H1 (cell line): ENCODE results near the gene EGLN3. TPM values are rescaled to one million over a fixed set of nuclear protein-coding genes. Genes with fewer than 3 reads are reported as not detected.
A peak's percentile ranks its signal among the peaks of the same experiment; 100 is the strongest.

Experiments used
- CTCF ChIA-PET: fragments of 300-600 bp; sonication (Branson Sonifier 250); formaldehyde crosslinking; loops from one replicate; lab custom pipeline; 2021; ENCODE audit not compliant: partially characterized antibody; lab: Charles Lee
- POLR2A ChIA-PET: fragments of 300-600 bp; sonication (Branson Sonifier 250); formaldehyde crosslinking; loops from one replicate; lab custom pipeline; 2021; ENCODE audit warnings: inconsistent platforms; ENCODE audit not compliant: partially characterized antibody; lab: Charles Lee
- DNase-seq, 2 experiments: peaks; one replicate each; pipeline versions ENCODE4 v3.0.0 to v3.0.0-alpha.2; 2010 to 2022; ENCODE audit warnings: low spot score in 2 of 2, low read depth in 1 of 2, mixed read lengths in 1 of 2
- FAIRE-seq: peaks from 2 replicates; lab custom pipeline; 2011; peaks lifted over from hg19 to GRCh38; lab: Jason Lieb, UNC
- H2AFZ ChIP-seq: 2 replicates; pipeline ENCODE4 v1.8.1; 2012; ENCODE audit warnings: low read length, inconsistent platforms
- H2AK5ac ChIP-seq: 2 replicates; pipeline ENCODE4 v1.6.1; 2013; ENCODE audit warnings: low read depth, low read length
- H2BK120ac ChIP-seq: replicated peaks from 2 replicates; pipeline ENCODE3; 2013; ENCODE audit warnings: low read depth, low read length, inconsistent platforms
- H2BK12ac ChIP-seq: 2 replicates; pipeline ENCODE4 v1.6.1; 2013; ENCODE audit warnings: low read depth, low read length
- H2BK15ac ChIP-seq: 2 replicates; pipeline ENCODE4 v1.6.1; 2013; ENCODE audit warnings: low read length
- H2BK20ac ChIP-seq: 2 replicates; pipeline ENCODE4 v1.6.1; 2013; ENCODE audit warnings: low read length
- H2BK5ac ChIP-seq: 2 replicates; pipeline ENCODE4 v1.6.1; 2013; ENCODE audit warnings: low read depth, low read length
- H3K14ac ChIP-seq: 2 replicates; pipeline ENCODE4 v1.6.1; 2013; ENCODE audit warnings: inconsistent platforms; ENCODE audit not compliant: insufficient read length
- H3K18ac ChIP-seq: 2 replicates; pipeline ENCODE4 v1.6.1; 2013; ENCODE audit warnings: low read length; ENCODE audit errors: extremely low read depth
- H3K23ac ChIP-seq: 2 replicates; pipeline ENCODE4 v1.6.1; 2013; ENCODE audit warnings: inconsistent platforms; ENCODE audit not compliant: insufficient read length
- H3K23me2 ChIP-seq: 2 replicates; pipeline ENCODE4 v1.6.1; 2013; ENCODE audit warnings: low read depth, low read length
- H3K27ac ChIP-seq: 2 replicates; pipeline ENCODE4 v1.6.1; 2011; ENCODE audit warnings: low read depth, low read length, inconsistent platforms
- H3K27me3 ChIP-seq, 4 experiments: replicated peaks in 1 of 4; 1 replicate in 1 of 4; 2 replicates in 3 of 4; pipeline versions ENCODE4 v1.6.1 to v1.8.1; 2011 to 2013; ENCODE audit warnings: low read length in 3 of 4, mild to moderate bottlenecking in 3 of 4, inconsistent platforms in 2 of 4, mixed read lengths in 2 of 4, moderate library complexity in 1 of 4; ENCODE audit not compliant: control insufficient read depth in 3 of 4, insufficient read depth in 3 of 4; ENCODE audit errors: extremely low read depth in 1 of 4
- H3K36me3 ChIP-seq, 4 experiments: 2 replicates each; pipeline versions ENCODE4 v1.6.1 to v1.8.1; 2011 to 2013; ENCODE audit warnings: mild to moderate bottlenecking in 4 of 4, low read length in 3 of 4, moderate library complexity in 2 of 4, control low read depth in 1 of 4, inconsistent platforms in 1 of 4; ENCODE audit not compliant: insufficient read depth in 4 of 4, control insufficient read depth in 2 of 4
- H3K4ac ChIP-seq: replicated peaks from 2 replicates; pipeline ENCODE3; 2013; ENCODE audit warnings: low read length, low read depth, mixed read lengths, inconsistent platforms; ENCODE audit not compliant: insufficient read length
- H3K4me1 ChIP-seq, 4 experiments: replicated peaks in 1 of 4; 1 replicate in 1 of 4; 2 replicates in 3 of 4; pipeline versions ENCODE4 v1.6.1 to v1.8.1; 2011 to 2013; ENCODE audit warnings: low read length in 3 of 4, inconsistent platforms in 2 of 4, mixed read lengths in 1 of 4; ENCODE audit not compliant: insufficient read depth in 4 of 4, control insufficient read depth in 3 of 4
- H3K4me2 ChIP-seq, 2 experiments: 2 replicates each; pipeline versions ENCODE4 v1.6.1 to v1.8.1; 2011 to 2013; ENCODE audit warnings: low read depth in 2 of 2, low read length in 2 of 2, control low read depth in 1 of 2, inconsistent platforms in 1 of 2, mild to moderate bottlenecking in 1 of 2; ENCODE audit not compliant: insufficient read depth in 1 of 2
- H3K4me3 ChIP-seq, 4 experiments: fragments of 200-600, 300-600 bp in 1 of 4; sonication (generic), shearing (Covaris generic), sonication (Bioruptor Twin) in 1 of 4; 2 replicates each; pipeline versions ENCODE4 v1.5.1 to v1.8.1; 2011 to 2016; ENCODE audit warnings: low read length in 4 of 4, low read depth in 3 of 4, control low read depth in 2 of 4, inconsistent platforms in 2 of 4, mild to moderate bottlenecking in 2 of 4, mixed read lengths in 1 of 4, moderate library complexity in 1 of 4; ENCODE audit not compliant: insufficient read depth in 2 of 4; ENCODE audit errors: extremely low read depth in 1 of 4
- H3K56ac ChIP-seq: replicated peaks from 2 replicates; pipeline ENCODE3; 2013; ENCODE audit warnings: low read depth, mild to moderate bottlenecking, mixed read lengths, low read length, inconsistent platforms; ENCODE audit not compliant: insufficient read length
- H3K79me1 ChIP-seq: 2 replicates; pipeline ENCODE4 v1.6.1; 2013; ENCODE audit warnings: low read depth, low read length, control low read depth
- H3K79me2 ChIP-seq, 2 experiments: 2 replicates each; pipeline versions ENCODE4 v1.6.1 to v1.8.1; 2012 to 2013; ENCODE audit warnings: low read length in 2 of 2, mild to moderate bottlenecking in 2 of 2, inconsistent platforms in 1 of 2; ENCODE audit not compliant: insufficient read depth in 2 of 2, control insufficient read depth in 1 of 2
- H3K9ac ChIP-seq, 4 experiments: replicated peaks in 1 of 4; 1 replicate in 1 of 4; 2 replicates in 3 of 4; pipeline versions ENCODE4 v1.6.1 to v1.8.1; 2011 to 2013; ENCODE audit warnings: low read depth in 3 of 4, low read length in 3 of 4, control low read depth in 2 of 4, mild to moderate bottlenecking in 2 of 4, moderate library complexity in 2 of 4, inconsistent platforms in 1 of 4; ENCODE audit errors: extremely low read depth in 1 of 4
- H3K9me3 ChIP-seq, 2 experiments: 2 replicates each; pipeline versions ENCODE4 v1.6.1 to v1.8.1; 2012 to 2013; ENCODE audit warnings: mild to moderate bottlenecking in 2 of 2, moderate library complexity in 2 of 2, control low read depth in 1 of 2, inconsistent platforms in 1 of 2, low read depth in 1 of 2, low read length in 1 of 2, mixed read lengths in 1 of 2; ENCODE audit not compliant: insufficient read depth in 2 of 2
- H4K20me1 ChIP-seq, 2 experiments: replicated peaks in 1 of 2; 2 replicates each; pipeline versions ENCODE3 to v1.8.1; 2011 to 2013; ENCODE audit warnings: inconsistent platforms in 2 of 2, low read length in 2 of 2, mild to moderate bottlenecking in 1 of 2; ENCODE audit not compliant: insufficient read depth in 2 of 2, control insufficient read depth in 1 of 2
- H4K5ac ChIP-seq: 2 replicates; pipeline ENCODE4 v1.6.1; 2013; ENCODE audit warnings: low read length, low read depth, mixed read lengths, inconsistent platforms; ENCODE audit not compliant: insufficient read length
- H4K8ac ChIP-seq: 2 replicates; pipeline ENCODE4 v1.8.0; 2013; ENCODE audit warnings: mild to moderate bottlenecking, moderate library complexity, low read length, inconsistent platforms; ENCODE audit not compliant: insufficient read depth; ENCODE audit errors: extremely low read depth
- H4K91ac ChIP-seq: replicated peaks from 2 replicates; pipeline ENCODE3; 2013; ENCODE audit warnings: low read length, mixed read lengths, inconsistent platforms; ENCODE audit not compliant: insufficient read length
- CEBPB ChIP-seq: IDR thresholded peaks from 2 replicates; pipeline ENCODE4 v1.6.1; 2012; ENCODE audit warnings: low read depth, low read length
- CTCF ChIP-seq, 3 experiments: IDR thresholded peaks; 1 replicate in 2 of 3; 2 replicates in 1 of 3; pipeline versions ENCODE4 v1.5.1 to v1.6.1; 2011; ENCODE audit warnings: low read length in 3 of 3, mild to moderate bottlenecking in 3 of 3, inconsistent platforms in 2 of 3, low read depth in 1 of 3, moderate library complexity in 1 of 3; ENCODE audit not compliant: insufficient read depth in 1 of 3; ENCODE audit errors: control extremely low read depth in 1 of 3
- FOSL1 ChIP-seq: IDR thresholded peaks from 2 replicates; pipeline ENCODE4 v1.6.1; 2011; ENCODE audit warnings: mild to moderate bottlenecking, low read depth, low read length, moderate library complexity; ENCODE audit not compliant: insufficient read depth
- JUN ChIP-seq: IDR thresholded peaks from 2 replicates; pipeline ENCODE4 v1.6.1; 2011; ENCODE audit warnings: low read depth, mild to moderate bottlenecking, improper control_type of control experiment, low read length
- KDM1A ChIP-seq: fragments of 200-600, 300-600 bp; sonication (generic); IDR thresholded peaks from 2 replicates; pipeline ENCODE4 v1.7.1; 2016; ENCODE audit warnings: mild to moderate bottlenecking, low read length, borderline replicate concordance
- TBP ChIP-seq: IDR thresholded peaks from 2 replicates; pipeline ENCODE4 v1.6.1; 2011; ENCODE audit warnings: low read depth, low read length, improper control_type of control experiment
- WGBS, 2 experiments: shearing (Covaris generic) in 1 of 2; methylation state at CpG; one replicate each; pipeline versions ENCODE4 v1.1.6 to v1.1.7; 2013 to 2015; ENCODE audit warnings: low lambda C conversion rate in 2 of 2, mixed read lengths in 2 of 2, inconsistent platforms in 1 of 2, low coverage in 1 of 2, missing lambda C conversion rate in 1 of 2; ENCODE audit not compliant: insufficient replicate concordance in 2 of 2, insufficient coverage in 1 of 2, insufficient read length in 1 of 2; ENCODE audit errors: extremely low coverage in 1 of 2, missing lambda C conversion rate in 1 of 2; 5-methylcytosine and 5-hydroxymethylcytosine counted together
- polyA plus RNA-seq, 7 experiments: library from polyadenylated mRNA; depleted of rRNA in 3 of 7; stranded (reverse) in 5 of 7; unstranded in 2 of 7; fragments of >200 nt in 5 of 7; fragments of 200-250 nt in 2 of 7; gene quantifications; 1 replicate in 5 of 7; 2 replicates in 1 of 7; 4 replicates in 1 of 7; pipeline versions ENCODE4 v1.2.1 to v1.2.3, GENCODE V29; 2011 to 2013; ENCODE audit warnings: missing spikeins in 2 of 7, mixed read lengths in 2 of 7
- total RNA-seq: library from RNA; stranded (reverse); fragmentation: NEBNext Ultra II Directional; extraction: Animal tissue kit (Norgen Biotek cat#: 25700); gene quantifications from 2 replicates; pipeline ENCODE4 v1.2.1, GENCODE V29; 2021

The EGLN3 gene
- total and polyA plus RNA-seq, 2 of the 8 experiments (the other 6 are each of a cell fraction or from before 2014, with no cell fraction given): 10.6 to 27.3 TPM

DNA sequence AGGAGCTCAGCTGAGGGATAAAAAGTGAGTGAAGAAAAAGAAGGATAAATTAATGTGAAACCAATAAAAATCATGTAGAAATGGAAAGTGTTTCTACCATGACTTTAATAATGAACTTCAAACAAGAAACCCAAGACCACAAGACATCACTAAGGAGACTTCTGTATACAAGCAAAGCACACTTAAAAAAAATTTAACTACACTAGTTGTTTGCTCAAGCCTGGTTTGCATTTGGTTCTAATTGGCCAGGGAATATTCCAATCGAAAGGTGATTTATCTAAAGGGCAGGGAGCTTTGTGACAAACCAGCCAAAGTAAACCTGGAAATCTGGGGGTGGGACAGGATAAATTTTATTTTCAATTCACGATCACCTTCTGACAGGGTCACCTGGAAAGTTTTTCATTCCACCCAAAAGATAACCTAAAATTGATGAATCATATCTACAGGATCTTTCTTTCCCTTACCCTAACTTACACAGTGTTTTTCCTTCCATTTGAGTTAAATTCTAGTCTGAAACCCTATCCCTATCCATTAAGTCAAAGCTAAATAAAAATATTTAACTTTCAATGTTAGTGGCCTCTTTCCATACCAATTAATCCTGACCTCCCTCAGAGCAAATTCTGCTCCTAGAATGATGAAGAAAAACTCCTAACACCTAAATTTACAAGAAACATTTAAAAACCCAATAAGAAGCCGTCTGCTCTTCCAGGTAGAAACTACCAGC lies 2.6 kb downstream of the EGLN3 start:
- Histone ChIP-seq H3K4me3 (peak overlapping the region; percentile 67 to 83 (median 76)), H3K79me2 (peaks cover 17 to 66% of the 10 kb centered on the region in 2 experiments; a peak in 3 of 4 replicates), H2BK5ac (no peak overlapping the region), H3K27me3 (peaks cover 0 to 11% (median 6%) of the 10 kb centered on the region in 4 experiments; a peak in 4 of 7 replicates), H3K9me3 (no peaks in the 10 kb centered on the region), H3K9ac (peak overlapping the region in 1 of 4 experiments; percentile 60; a peak in 1 of 7 replicates), H3K4ac (no peak overlapping the region), H3K23ac (no peak overlapping the region), H3K4me2 (peak overlapping the region; percentile 94 to 99), H2AFZ (no peak overlapping the region), H3K79me1 (no peaks in the 10 kb centered on the region; the same call in none of the 2 replicates), H3K18ac (no peak overlapping the region), H3K23me2 (peaks cover 21% of the 10 kb centered on the region), H3K36me3 (peaks cover 0 to 7% (median 1%) of the 10 kb centered on the region in 4 experiments; a peak in 2 of 8 replicates), H3K14ac (no peak overlapping the region), H2BK120ac (no peak overlapping the region), H4K20me1 (peaks cover 3 to 7% of the 10 kb centered on the region in 2 experiments), H4K5ac (no peak overlapping the region), H2BK12ac (no peak overlapping the region), H2AK5ac (no peak overlapping the region), H3K56ac (no peak overlapping the region), H4K91ac (no peak overlapping the region), H3K27ac (no peak overlapping the region), H3K4me1 (peaks cover 2 to 14% (median 10%) of the 10 kb centered on the region in 4 experiments), H2BK15ac (no peak overlapping the region), H4K8ac (no peak overlapping the region), H2BK20ac (no peak overlapping the region)
- no peak for TF ChIP-seq CTCF (IDR thresholded peaks at IDR 0.05; ENCODE audit: control extremely low read depth in 1 of 3, insufficient read depth in 1 of 3, low read depth in 1 of 3, low read length in 3 of 3)
- TF ChIP-seq JUN: no peak
- TF ChIP-seq FOSL1: no peak
- no peak for TF ChIP-seq CEBPB
- no peak for TF ChIP-seq TBP
- no peak for TF ChIP-seq KDM1A
- FAIRE-seq (no peak), DNase-seq (no peak)
- POLR2A ChIA-PET: interaction anchor here (1.3 to 2.3 kb wide), 2 partner anchors 9 to 11 kb away, joined by 3 to 7 read pairs; no protein-coding TSS in a partner anchor
- WGBS, 2 experiments: 54% methylated on average over 3 of the region's 3 CpGs; no CpG with 5 or more reads in 1 of the 2 experiments
- CTCF ChIA-PET: interaction anchor here (0.9 to 1.4 kb wide), 6 partner anchors 11 to 150 kb away, joined by 3 to 5 read pairs (median 3); no protein-coding TSS in a partner anchor
